Gastrocnemius medialis (tissue), 4 donors: ENCODE measurements around the gene BOLA1.

Source experiments
- CTCF ChIP-seq, 5 experiments: fragments of 450-650 bp in 3 of 5; fragments of 200-600 bp in 2 of 5; sonication (generic) in 2 of 5; IDR thresholded peaks in 4 of 5; conservative IDR thresholded peaks in 1 of 5; 1 replicate in 4 of 5; 2 replicates in 1 of 5; pipeline ENCODE4 v1.5.1; 2016 to 2019; ENCODE audit warnings: antibody characterized with exemption in 5 of 5, mild to moderate bottlenecking in 3 of 5, moderate library complexity in 3 of 5
- POLR2A ChIP-seq, 2 donors: fragments of 450-650 bp; IDR thresholded peaks; one replicate each; pipeline ENCODE4 v1.6.1; 2017; ENCODE audit warnings: antibody characterized with exemption in 2 of 2, mild to moderate bottlenecking in 2 of 2, moderate library complexity in 2 of 2

- TF ChIP-seq POLR2A (IDR thresholded peaks at IDR 0.05) (no peak), CTCF (IDR thresholded peaks at IDR 0.05 in 4 of 5, conservative IDR thresholded peaks at IDR 0.05 in 1 of 5) (no peak)
These were observed 37.0 kb downstream of the BOLA1 start, which contains the start of gene MTMR11 for GRCh38 chr1:149936170-149936991.
